Measurements from ENCODE around the gene SLC23A2.
"Not testable (repeated sequence)": the region's sequence is repeated elsewhere in the genome, so short reads cannot be mapped to it uniquely, and the experiment has no call there.

Gene SLC23A2

DNA sequence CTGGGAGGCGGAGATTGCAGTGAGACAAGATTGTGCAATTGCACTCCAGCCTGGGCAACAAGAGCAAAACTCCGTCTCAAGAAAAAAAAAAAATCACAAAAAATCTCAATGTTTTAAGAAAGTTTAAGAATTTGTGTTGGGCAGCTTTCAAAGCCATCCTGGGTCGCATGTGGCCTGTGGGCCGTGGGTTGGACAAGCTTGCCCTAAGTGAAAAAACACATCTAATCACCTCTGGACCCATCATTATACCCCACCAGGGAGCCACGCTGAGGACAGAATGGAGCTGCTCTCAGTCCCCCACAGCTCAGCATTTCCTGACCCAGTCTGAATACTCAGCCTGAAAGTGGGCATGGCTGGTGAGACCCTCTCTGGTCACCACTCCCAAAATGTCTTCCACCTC, 150.3 kb downstream of the SLC23A2 start:
- DNase-seq (ENCODE audit: low read depth) = no peak
- in situ Hi-C loops (cut with HindIII; ENCODE audit: low sequenced_read_pairs) = no loop called here
- TF ChIP-seq, protein P1, sequence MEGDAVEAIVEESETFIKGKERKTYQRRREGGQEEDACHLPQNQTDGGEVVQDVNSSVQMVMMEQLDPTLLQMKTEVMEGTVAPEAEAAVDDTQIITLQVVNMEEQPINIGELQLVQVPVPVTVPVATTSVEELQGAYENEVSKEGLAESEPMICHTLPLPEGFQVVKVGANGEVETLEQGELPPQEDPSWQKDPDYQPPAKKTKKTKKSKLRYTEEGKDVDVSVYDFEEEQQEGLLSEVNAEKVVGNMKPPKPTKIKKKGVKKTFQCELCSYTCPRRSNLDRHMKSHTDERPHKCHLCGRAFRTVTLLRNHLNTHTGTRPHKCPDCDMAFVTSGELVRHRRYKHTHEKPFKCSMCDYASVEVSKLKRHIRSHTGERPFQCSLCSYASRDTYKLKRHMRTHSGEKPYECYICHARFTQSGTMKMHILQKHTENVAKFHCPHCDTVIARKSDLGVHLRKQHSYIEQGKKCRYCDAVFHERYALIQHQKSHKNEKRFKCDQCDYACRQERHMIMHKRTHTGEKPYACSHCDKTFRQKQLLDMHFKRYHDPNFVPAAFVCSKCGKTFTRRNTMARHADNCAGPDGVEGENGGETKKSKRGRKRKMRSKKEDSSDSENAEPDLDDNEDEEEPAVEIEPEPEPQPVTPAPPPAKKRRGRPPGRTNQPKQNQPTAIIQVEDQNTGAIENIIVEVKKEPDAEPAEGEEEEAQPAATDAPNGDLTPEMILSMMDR (IDR thresholded peaks at IDR 0.05; ENCODE audit: low read depth, low read length, missing control alignments) = no peak
- no peak overlapping the region for H3K4me3 ChIP-seq (ENCODE audit: low read depth, low read length)

DNA sequence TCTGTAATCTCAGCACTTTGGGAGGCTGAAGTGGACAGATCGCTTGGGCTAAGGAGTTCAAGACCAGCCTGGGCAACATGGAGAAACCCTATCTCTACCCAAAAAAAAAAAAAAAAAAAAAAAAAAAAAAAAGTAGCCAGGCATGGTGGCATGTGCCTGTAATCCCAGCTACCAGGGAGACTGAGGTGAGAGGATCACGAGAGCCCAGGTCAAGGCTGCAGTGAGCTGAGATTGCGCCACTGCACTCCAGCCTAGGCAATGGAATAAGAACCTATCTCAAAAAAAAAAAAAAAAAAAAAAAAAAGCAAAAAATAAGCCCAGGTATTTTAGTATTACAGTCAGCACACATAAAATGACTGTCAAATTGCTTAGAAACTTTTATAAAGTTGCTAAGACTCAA, 152.5 kb downstream of the SLC23A2 start:
- in situ Hi-C loops (cut with HindIII; ENCODE audit: low sequenced_read_pairs); DNase-seq (ENCODE audit: low read depth); H3K4me3 ChIP-seq (ENCODE audit: low read depth, low read length): not testable (repeated sequence)

DNA sequence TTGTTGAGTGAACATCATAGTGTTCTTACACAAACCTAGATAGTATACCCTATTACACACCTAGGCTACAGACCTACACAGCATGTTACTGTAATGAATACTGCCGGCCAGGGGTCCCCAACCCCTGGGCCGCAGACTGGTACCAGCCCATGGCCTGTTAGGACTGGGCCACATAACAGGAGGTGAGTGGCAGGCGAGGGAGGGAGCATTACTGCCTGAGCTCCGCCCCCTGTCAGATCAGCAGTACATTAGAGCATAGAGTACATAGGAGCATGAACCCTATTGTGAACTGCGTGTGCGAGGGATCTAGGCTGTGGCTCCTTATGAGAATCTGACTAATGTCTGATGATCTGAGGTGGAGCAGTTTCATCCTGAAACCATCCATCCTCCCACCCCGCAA, 153.3 kb downstream of the SLC23A2 start:
- TF ChIP-seq, protein P1 (IDR thresholded peaks at IDR 0.05; ENCODE audit: low read depth, low read length, missing control alignments) = no peak
- in situ Hi-C loops (cut with HindIII; ENCODE audit: low sequenced_read_pairs) = no loop called here
- H3K4me3 ChIP-seq (ENCODE audit: low read depth, low read length) = no peak overlapping the region
- no peak for DNase-seq (ENCODE audit: low read depth)

DNA sequence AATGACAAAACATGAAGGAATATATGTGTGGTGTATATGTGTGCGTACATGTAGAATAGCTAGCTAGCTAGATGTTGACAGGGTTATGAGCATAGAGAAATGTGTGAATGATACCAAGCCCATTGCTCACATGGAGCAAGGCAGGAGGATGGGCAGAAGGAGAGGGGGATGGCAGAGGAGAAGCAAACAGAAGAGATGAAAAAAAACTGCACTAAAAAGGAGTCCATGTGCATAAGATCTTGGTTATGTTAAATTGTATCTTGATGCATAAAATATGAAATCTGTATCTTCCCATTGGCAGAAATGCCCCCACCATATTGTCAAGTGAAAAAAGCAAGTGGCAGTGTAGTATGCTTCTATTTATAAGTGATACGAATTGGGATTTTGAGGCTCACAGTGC, 154.5 kb downstream of the SLC23A2 start:
- TF ChIP-seq, protein P1 (IDR thresholded peaks at IDR 0.05; ENCODE audit: low read depth, low read length, missing control alignments) = no peak
- no peak for DNase-seq (ENCODE audit: low read depth)
- in situ Hi-C loops (cut with HindIII; ENCODE audit: low sequenced_read_pairs) = no loop called here
- H3K4me3 ChIP-seq (ENCODE audit: low read depth, low read length) = no peak overlapping the region

DNA sequence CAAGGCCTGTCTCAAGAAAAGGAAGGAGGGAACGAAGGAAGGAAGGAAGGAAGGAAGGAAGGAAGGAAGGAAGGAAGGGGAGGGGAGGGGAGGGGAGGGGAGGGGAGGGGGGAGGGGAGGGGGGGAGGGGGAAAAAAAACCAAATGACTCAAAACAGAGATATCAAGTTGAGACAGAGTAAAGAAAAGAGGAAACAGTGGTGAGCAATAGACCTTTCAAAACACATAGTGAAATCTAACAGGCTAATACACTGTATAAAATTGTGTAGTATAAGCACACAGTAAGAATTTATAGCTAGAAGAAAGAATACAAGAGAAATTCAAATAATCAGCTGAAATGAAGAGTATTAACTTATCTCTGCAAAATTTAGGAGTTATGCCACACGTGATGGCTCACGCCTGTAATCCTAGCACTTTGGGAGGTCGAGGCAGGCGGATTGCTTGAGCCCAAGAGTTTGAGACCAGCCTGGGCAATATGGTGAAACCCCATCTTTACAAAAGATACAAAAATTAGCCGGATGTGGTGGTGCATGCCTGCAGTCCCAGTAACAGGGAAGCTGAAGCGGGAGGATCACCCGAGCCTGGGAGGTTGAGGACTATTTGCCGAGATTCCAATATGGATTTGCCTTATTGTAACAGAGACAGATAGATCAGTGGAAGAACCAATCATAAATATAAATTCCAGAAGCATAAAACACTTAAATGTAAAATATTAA, 156.4 kb downstream of the SLC23A2 start:
- TF ChIP-seq, protein P1 (IDR thresholded peaks at IDR 0.05; ENCODE audit: low read depth, low read length, missing control alignments) = no peak
- no peak for DNase-seq (ENCODE audit: low read depth)
- no peak overlapping the region for H3K4me3 ChIP-seq (ENCODE audit: low read depth, low read length)
- in situ Hi-C loops (cut with HindIII; ENCODE audit: low sequenced_read_pairs) = no loop called here

DNA sequence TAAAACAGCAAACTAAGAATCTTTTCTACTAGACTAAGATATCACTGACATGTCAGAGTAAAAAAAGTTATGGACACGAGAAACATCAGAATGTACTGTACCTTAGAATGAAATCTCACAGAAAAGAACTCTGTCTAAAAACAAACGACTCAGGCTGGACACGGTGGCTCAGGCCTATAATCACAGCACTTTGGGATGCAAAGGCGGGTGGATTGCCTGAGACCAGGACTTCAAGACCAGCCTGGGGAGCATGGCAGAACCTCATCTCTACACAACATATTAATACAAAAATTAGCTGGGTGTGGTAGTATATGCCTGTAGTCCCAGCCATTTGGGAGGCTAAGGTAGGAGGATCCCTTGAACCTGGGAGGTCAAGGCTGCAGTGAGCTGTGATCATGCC, 157.0 kb downstream of the SLC23A2 start:
- in situ Hi-C loops (cut with HindIII; ENCODE audit: low sequenced_read_pairs) = no loop called here
- TF ChIP-seq, protein P1 (IDR thresholded peaks at IDR 0.05; ENCODE audit: low read depth, low read length, missing control alignments) = no peak
- H3K4me3 ChIP-seq (ENCODE audit: low read depth, low read length) = no peak overlapping the region
- no peak for DNase-seq (ENCODE audit: low read depth)

DNA sequence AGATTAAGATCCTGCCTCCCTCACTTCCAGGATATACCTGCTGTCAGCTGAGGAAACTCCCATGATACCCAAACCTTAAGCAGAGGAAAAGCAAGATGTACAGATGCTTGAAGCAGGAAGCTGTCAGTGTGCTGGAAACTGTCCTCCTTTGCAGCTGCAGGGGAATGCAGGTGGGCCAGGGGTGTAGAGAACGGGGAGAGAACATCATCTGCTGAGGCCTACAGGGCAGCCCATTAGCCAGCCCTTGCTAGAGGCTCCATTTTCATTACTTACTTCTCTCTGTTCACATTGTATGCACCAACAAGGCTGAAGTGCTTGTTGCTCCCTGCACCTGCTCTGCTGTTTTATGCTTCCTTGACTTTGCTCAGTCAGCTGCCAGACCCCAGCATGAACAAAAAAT, 160.5 kb downstream of the SLC23A2 start:
- in situ Hi-C loops (cut with HindIII; ENCODE audit: low sequenced_read_pairs) = no loop called here
- TF ChIP-seq, protein P1 (IDR thresholded peaks at IDR 0.05; ENCODE audit: low read depth, low read length, missing control alignments) = no peak
- H3K4me3 ChIP-seq (ENCODE audit: low read depth, low read length) = no peak overlapping the region
- DNase-seq (ENCODE audit: low read depth) = no peak

All from astrocyte of the cerebellum (primary cell).